ENCODE results near the gene SCAPER.
"Not testable (repeated sequence)": the region's sequence is repeated elsewhere in the genome, so short reads cannot be mapped to it uniquely, and the experiment has no call there.

The SCAPER gene

DNA sequence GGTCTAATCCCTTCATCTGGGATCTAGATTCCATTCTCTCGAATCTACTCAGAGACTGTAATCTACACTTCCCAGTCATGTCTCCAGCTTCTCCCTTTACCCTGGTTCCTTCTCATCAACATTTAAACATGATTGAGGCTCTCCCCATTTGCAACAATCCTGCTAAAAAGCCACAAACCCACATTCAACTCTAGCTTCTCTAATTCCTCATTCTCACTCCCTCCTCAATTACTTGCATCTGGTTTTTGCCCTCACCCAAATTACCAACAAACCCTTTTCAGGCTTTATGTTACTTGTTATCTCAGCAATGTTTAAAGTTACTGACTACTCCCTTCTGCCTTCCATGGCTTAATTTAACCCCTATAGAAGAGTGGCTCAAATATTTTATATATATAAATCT is 605.4 kb downstream of the SCAPER start:
- DNase-seq: no peak

DNA sequence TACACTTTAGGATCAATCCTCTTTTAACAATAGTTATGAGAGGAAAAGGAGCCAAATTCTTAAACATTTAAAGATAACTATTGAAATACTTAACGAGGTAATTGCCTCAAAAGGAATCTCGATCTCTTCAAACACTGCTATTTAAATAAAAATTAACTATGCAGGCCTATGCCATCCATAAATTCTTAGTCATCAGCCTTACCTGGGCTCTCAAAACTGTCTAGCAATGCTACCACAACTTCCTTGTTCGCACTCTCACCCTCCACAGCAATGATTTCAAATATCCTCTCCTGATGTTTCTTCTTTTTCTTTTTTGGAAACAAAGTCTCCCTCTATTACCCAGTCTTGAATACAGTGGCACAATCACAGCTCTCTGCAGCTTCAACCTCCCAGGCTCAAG is 606.2 kb downstream of the SCAPER start:
- no peak for DNase-seq

DNA sequence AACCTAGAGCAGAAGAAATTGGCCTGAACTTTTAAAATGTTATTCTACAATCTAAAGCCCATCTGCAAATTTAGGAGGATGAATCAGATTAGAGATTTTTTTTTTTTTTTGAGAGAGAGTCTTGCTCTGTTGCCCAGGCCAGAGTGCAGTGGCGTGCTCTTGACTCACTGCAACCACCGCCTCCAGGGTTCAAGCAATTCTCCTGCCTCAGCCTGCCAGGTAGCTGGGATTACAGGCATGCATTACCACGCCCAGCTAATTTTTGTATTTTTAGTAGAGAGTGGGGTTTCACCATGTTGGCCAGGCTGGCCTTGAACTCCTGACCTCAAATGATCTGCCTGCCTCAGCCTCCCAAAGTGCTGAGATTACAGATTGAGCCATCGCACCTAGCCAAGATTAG is 607.2 kb downstream of the SCAPER start:
- DNase-seq: not testable (repeated sequence)

All from SHP77 treated with DMSO at 0.1 percent for 48 hours (cell line).